PC-9 (cell line): ENCODE results near the gene CCDC134.

Experiments used
- CTCF ChIP-seq: fragments of 200-600 bp; sonication (generic); conservative IDR thresholded peaks from 2 replicates; pipeline ENCODE4 v1.6.1; 2017; ENCODE audit warnings: mixed run types, antibody characterized with exemption, mild to moderate bottlenecking, moderate library complexity
- EZH2 ChIP-seq: fragments of 200-600 bp; sonication (generic); IDR thresholded peaks from 2 replicates; pipeline ENCODE4 v1.8.0; 2017; ENCODE audit warnings: antibody characterized with exemption, low read depth

GRCh38 chr22:41815716-41816115 is 15.2 kb downstream of the CCDC134 start:
- TF ChIP-seq CTCF (no peak), EZH2 (no peak)
